Activated CD4-positive, alpha-beta memory T cell treated with anti-CD3 and anti-CD28 coated beads for 36 hours (primary cell): ENCODE data around the gene ADAMTS9. TPM values are rescaled to one million over a fixed set of nuclear protein-coding genes. Genes with fewer than 3 reads are reported as not detected.

Experiments
- CTCF ChIA-PET: fragments of 350-600 bp; sonication (Branson Sonifier 250); formaldehyde crosslinking; loops from one replicate; lab custom pipeline; 2021; ENCODE audit warnings: antibody characterized with exemption, inconsistent platforms; lab: Charles Lee
- POLR2A ChIA-PET: fragments of 350-600 bp; sonication (Branson Sonifier 250); formaldehyde crosslinking; loops from one replicate; lab custom pipeline; 2021; ENCODE audit warnings: antibody characterized with exemption; lab: Charles Lee
- DNase-seq: peaks from one replicate; pipeline ENCODE4 v3.0.0-alpha.2; 2020
- H3K27ac Mint-ChIP-seq: one replicate; pipeline ENCODE4 v1.8.0; 2021; ENCODE audit warnings: mixed read lengths
- H3K27me3 Mint-ChIP-seq: one replicate; pipeline ENCODE4 v1.8.0; 2021; ENCODE audit warnings: mixed read lengths
- H3K36me3 Mint-ChIP-seq: one replicate; pipeline ENCODE4 v1.8.0; 2021; ENCODE audit warnings: mixed read lengths
- H3K4me1 Mint-ChIP-seq: one replicate; pipeline ENCODE4 v1.8.0; 2021; ENCODE audit warnings: low read depth, mixed read lengths
- H3K4me3 Mint-ChIP-seq: one replicate; pipeline ENCODE4 v1.8.0; 2021; ENCODE audit warnings: mild to moderate bottlenecking, mixed read lengths
- H3K9me3 Mint-ChIP-seq: one replicate; pipeline ENCODE4 v1.8.0; 2021; ENCODE audit warnings: mixed read lengths
- intact Hi-C: fragments of 100-400 bp; cut with micrococcal nuclease; formaldehyde crosslinking; loops from one replicate; pipeline ENCODE4 v1.15.1; 2023
- total RNA-seq, 2 experiments: library from RNA; stranded (reverse); gene quantifications; one replicate each; pipeline ENCODE4 v1.2.3, GENCODE V29; 2021

Gene ADAMTS9
- total RNA-seq, 2 experiments from 2014 or later = not detected

DNA sequence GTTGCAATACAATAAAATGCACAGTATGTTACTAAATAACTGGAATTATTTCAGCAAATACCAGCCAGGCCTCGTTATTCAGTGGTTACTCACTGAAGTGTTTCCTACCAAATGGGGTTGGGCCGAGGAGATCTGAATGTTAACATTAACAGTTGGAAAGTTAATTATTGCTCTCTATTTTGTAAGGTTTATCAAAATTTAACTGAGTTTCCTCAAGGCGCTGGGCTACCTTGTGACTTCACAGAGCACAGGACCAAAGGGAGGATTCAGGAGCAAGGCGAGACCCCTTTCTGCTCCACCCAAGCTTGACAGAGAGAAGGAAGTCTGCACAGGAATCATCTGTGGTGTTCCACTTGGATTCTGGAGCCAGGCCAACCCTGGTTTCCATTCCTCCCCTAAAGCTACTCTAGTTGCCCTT lies 21.6 kb downstream of the ADAMTS9 start:
- ChIA-PET CTCF (no interaction called here), POLR2A (no interaction called here)
- DNase-seq = no peak
- peaks cover 10% of the 10 kb centered on the region for H3K9me3 Mint-ChIP-seq
- intact Hi-C loops = no loop called here
- H3K36me3 Mint-ChIP-seq = no peaks in the 10 kb centered on the region
- no peaks in the 10 kb centered on the region for H3K27me3 Mint-ChIP-seq
- H3K4me1 Mint-ChIP-seq = no peaks in the 10 kb centered on the region
- no peak overlapping the region for H3K27ac Mint-ChIP-seq
- no peak overlapping the region for H3K4me3 Mint-ChIP-seq

- no peak for DNase-seq
- intact Hi-C loops = no loop called here
- H3K4me3 Mint-ChIP-seq = no peak overlapping the region
- H3K4me1 Mint-ChIP-seq = no peaks in the 10 kb centered on the region
- no peaks in the 10 kb centered on the region for H3K36me3 Mint-ChIP-seq
- no peak overlapping the region for H3K27ac Mint-ChIP-seq
- ChIA-PET POLR2A (no interaction called here), CTCF (no interaction called here)
- peaks cover 14% of the 10 kb centered on the region for H3K9me3 Mint-ChIP-seq
- no peaks in the 10 kb centered on the region for H3K27me3 Mint-ChIP-seq
Measured at GRCh38 chr3:64664397-64664796, 23.4 kb downstream of the ADAMTS9 start.

DNA sequence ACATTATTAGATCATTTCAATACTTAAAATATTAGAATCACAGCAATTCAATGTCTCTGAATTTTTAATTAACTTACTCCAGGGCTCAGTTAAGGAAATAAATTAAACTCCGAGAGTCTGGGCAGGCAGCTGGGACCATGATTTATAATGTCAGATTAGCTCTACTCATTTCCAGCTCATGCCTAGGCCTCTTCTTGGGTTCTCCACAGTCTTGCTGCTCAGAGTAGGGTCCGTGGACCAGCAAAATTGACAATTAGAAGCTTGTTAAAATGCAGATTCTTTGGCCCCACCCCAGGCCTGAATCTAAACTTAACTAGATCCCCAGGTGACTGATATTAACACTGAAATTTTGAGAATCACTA lies 28.2 kb downstream of the ADAMTS9 start:
- ChIA-PET CTCF (no interaction called here), POLR2A (no interaction called here)
- H3K27ac Mint-ChIP-seq = no peak overlapping the region
- no peak for DNase-seq
- H3K9me3 Mint-ChIP-seq = peaks cover 14% of the 10 kb centered on the region
- intact Hi-C loops = no loop called here
- no peaks in the 10 kb centered on the region for H3K27me3 Mint-ChIP-seq
- no peaks in the 10 kb centered on the region for H3K4me1 Mint-ChIP-seq
- no peak overlapping the region for H3K4me3 Mint-ChIP-seq
- H3K36me3 Mint-ChIP-seq = no peaks in the 10 kb centered on the region

GRCh38 chr3:64658001-64658400 lies 29.8 kb downstream of the ADAMTS9 start:
- Mint-ChIP-seq H3K4me3 (no peak overlapping the region), H3K4me1 (no peaks in the 10 kb centered on the region), H3K27ac (no peak overlapping the region), H3K27me3 (no peaks in the 10 kb centered on the region), H3K36me3 (no peaks in the 10 kb centered on the region), H3K9me3 (peaks cover 12% of the 10 kb centered on the region)
- no peak for DNase-seq
- intact Hi-C loops = no loop called here
- ChIA-PET POLR2A (no interaction called here), CTCF (no interaction called here)

DNA sequence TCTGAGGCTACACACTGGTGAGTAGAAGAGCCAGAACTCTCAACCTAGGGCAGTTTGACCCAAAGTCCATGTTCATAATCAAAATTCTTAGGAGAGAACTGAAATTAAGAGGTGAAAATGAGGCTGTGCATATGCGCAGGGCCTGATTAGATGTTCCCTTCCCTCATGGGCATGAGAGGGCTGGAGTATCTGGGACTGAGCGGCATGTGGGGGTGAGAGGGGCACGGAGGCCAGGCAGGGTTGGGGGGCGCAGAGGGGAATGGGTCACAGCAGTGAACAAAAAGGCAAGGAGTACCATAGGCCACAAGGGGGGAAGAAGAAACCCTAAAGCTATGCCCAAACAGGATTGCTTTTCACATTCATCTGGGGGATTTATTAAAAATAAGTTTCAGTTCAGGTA lies 31.3 kb downstream of the ADAMTS9 start:
- DNase-seq = no peak
- Mint-ChIP-seq H3K36me3 (no peaks in the 10 kb centered on the region), H3K4me3 (no peak overlapping the region), H3K9me3 (peaks cover 6% of the 10 kb centered on the region), H3K4me1 (no peaks in the 10 kb centered on the region), H3K27ac (no peak overlapping the region), H3K27me3 (no peaks in the 10 kb centered on the region)
- ChIA-PET POLR2A (no interaction called here), CTCF (no interaction called here)
- intact Hi-C loops = no loop called here

GRCh38 chr3:64655160-64655559 lies 32.6 kb downstream of the ADAMTS9 start:
- no peak overlapping the region for H3K4me3 Mint-ChIP-seq
- no peak overlapping the region for H3K27ac Mint-ChIP-seq
- CTCF ChIA-PET = no interaction called here
- H3K9me3 Mint-ChIP-seq = no peaks in the 10 kb centered on the region
- no peaks in the 10 kb centered on the region for H3K4me1 Mint-ChIP-seq
- POLR2A ChIA-PET = no interaction called here
- no peaks in the 10 kb centered on the region for H3K36me3 Mint-ChIP-seq
- intact Hi-C loops = no loop called here
- no peak for DNase-seq
- H3K27me3 Mint-ChIP-seq = no peaks in the 10 kb centered on the region

DNA sequence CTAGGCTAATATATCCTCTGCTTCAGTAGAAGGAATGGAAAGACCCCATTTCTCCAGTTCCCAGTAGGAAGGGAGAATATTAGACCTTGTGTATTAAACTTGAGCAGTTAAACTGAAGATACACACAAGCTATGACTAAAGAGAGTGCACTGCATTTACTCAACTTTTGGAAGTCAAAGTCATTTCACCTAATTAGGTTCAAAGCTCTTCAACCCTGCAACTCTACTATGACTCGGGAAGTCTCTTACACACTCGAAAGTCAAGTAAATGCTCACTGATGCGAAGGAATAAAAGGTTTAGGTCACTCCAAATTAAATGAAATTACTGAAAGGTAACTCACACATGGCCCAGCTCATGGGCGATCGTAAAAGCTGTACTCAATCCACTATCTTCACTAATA lies 33.8 kb downstream of the ADAMTS9 start:
- no peaks in the 10 kb centered on the region for H3K9me3 Mint-ChIP-seq
- H3K27me3 Mint-ChIP-seq = no peaks in the 10 kb centered on the region
- no peak for DNase-seq
- ChIA-PET POLR2A (no interaction called here), CTCF (no interaction called here)
- intact Hi-C loops = no loop called here
- no peak overlapping the region for H3K27ac Mint-ChIP-seq
- H3K36me3 Mint-ChIP-seq = no peaks in the 10 kb centered on the region
- H3K4me1 Mint-ChIP-seq = no peaks in the 10 kb centered on the region
- H3K4me3 Mint-ChIP-seq = no peak overlapping the region

- no peak overlapping the region for H3K27ac Mint-ChIP-seq
- H3K27me3 Mint-ChIP-seq = no peaks in the 10 kb centered on the region
- POLR2A ChIA-PET = no interaction called here
- CTCF ChIA-PET = no interaction called here
- no peaks in the 10 kb centered on the region for H3K36me3 Mint-ChIP-seq
- DNase-seq = no peak
- H3K4me1 Mint-ChIP-seq = no peaks in the 10 kb centered on the region
- intact Hi-C loops = no loop called here
- no peaks in the 10 kb centered on the region for H3K9me3 Mint-ChIP-seq
- no peak overlapping the region for H3K4me3 Mint-ChIP-seq
Measured at GRCh38 chr3:64653101-64653500, 34.7 kb downstream of the ADAMTS9 start.

- H3K27me3 Mint-ChIP-seq = no peaks in the 10 kb centered on the region
- no peaks in the 10 kb centered on the region for H3K9me3 Mint-ChIP-seq
- H3K36me3 Mint-ChIP-seq = no peaks in the 10 kb centered on the region
- H3K4me3 Mint-ChIP-seq = no peak overlapping the region
- DNase-seq = no peak
- ChIA-PET POLR2A (no interaction called here), CTCF (no interaction called here)
- H3K4me1 Mint-ChIP-seq = no peaks in the 10 kb centered on the region
- intact Hi-C loops = no loop called here
- H3K27ac Mint-ChIP-seq = no peak overlapping the region
Measured at GRCh38 chr3:64651741-64652241, 36.0 kb downstream of the ADAMTS9 start.

GRCh38 chr3:64651303-64651702 lies 36.5 kb downstream of the ADAMTS9 start:
- Mint-ChIP-seq H3K9me3 (no peaks in the 10 kb centered on the region), H3K27ac (no peak overlapping the region), H3K4me1 (no peaks in the 10 kb centered on the region), H3K27me3 (no peaks in the 10 kb centered on the region), H3K4me3 (no peak overlapping the region), H3K36me3 (no peaks in the 10 kb centered on the region)
- ChIA-PET CTCF (no interaction called here), POLR2A (no interaction called here)
- DNase-seq = no peak
- intact Hi-C loops = no loop called here

- Mint-ChIP-seq H3K27me3 (no peaks in the 10 kb centered on the region), H3K27ac (no peak overlapping the region), H3K4me1 (no peaks in the 10 kb centered on the region), H3K36me3 (no peaks in the 10 kb centered on the region), H3K9me3 (no peaks in the 10 kb centered on the region), H3K4me3 (no peak overlapping the region)
- POLR2A ChIA-PET = no interaction called here
- CTCF ChIA-PET = no interaction called here
- intact Hi-C loops = no loop called here
- no peak for DNase-seq
Measured at GRCh38 chr3:64650715-64651114, 37.1 kb downstream of the ADAMTS9 start.

DNA sequence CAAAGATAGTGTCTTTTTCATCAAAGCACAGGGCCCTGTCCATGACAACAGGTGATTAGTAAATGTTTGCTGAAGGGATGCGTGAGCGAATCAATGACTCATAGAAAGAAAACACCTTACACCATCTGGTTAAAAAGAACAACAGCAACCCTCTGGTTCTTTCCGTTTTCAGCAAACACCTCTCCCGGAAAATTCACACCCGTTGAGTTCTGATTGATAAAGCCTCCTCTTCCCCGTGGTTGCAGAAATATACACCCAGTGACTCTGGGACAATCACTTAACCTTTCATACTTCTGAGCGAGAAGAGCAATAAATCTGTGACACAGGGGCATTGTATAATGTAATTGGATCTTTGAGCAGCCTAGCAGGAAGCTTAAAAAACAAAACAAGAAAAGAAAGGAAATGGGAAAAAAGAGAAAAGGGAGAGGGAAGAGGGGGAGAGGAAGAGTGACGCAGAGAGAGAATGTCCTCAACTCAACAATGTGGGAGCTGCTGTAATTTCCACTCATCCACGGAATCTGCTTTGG lies 37.6 kb downstream of the ADAMTS9 start:
- CTCF ChIA-PET = interaction anchor here (1.5 kb wide), 1 partner anchor 14 kb away, joined by 3 read pairs; no protein-coding TSS in a partner anchor
- intact Hi-C loops = no loop called here

More for the DNA sequence above, 37.6 kb downstream of the ADAMTS9 start:
- POLR2A ChIA-PET = no interaction called here
- Mint-ChIP-seq H3K27ac (no peak overlapping the region), H3K4me3 (no peak overlapping the region), H3K4me1 (no peaks in the 10 kb centered on the region), H3K9me3 (no peaks in the 10 kb centered on the region), H3K27me3 (no peaks in the 10 kb centered on the region), H3K36me3 (no peaks in the 10 kb centered on the region)
- no peak for DNase-seq
